Prostate gland (tissue), 2 donors: Measurements from ENCODE around the gene SLC22A17.

Source experiments
- CTCF ChIP-seq, 4 experiments: fragments of 200-600 bp in 2 of 4; fragments of 450-650 bp in 2 of 4; sonication (generic) in 2 of 4; IDR thresholded peaks; 1 replicate in 3 of 4; 2 replicates in 1 of 4; pipeline ENCODE4 v1.5.1; 2016 to 2019; ENCODE audit warnings: antibody characterized with exemption in 4 of 4, mild to moderate bottlenecking in 2 of 4, moderate library complexity in 2 of 4
- POLR2A ChIP-seq: fragments of 450-650 bp; IDR thresholded peaks from one replicate; pipeline ENCODE4 v1.6.1; 2016; ENCODE audit warnings: antibody characterized with exemption, mild to moderate bottlenecking

DNA sequence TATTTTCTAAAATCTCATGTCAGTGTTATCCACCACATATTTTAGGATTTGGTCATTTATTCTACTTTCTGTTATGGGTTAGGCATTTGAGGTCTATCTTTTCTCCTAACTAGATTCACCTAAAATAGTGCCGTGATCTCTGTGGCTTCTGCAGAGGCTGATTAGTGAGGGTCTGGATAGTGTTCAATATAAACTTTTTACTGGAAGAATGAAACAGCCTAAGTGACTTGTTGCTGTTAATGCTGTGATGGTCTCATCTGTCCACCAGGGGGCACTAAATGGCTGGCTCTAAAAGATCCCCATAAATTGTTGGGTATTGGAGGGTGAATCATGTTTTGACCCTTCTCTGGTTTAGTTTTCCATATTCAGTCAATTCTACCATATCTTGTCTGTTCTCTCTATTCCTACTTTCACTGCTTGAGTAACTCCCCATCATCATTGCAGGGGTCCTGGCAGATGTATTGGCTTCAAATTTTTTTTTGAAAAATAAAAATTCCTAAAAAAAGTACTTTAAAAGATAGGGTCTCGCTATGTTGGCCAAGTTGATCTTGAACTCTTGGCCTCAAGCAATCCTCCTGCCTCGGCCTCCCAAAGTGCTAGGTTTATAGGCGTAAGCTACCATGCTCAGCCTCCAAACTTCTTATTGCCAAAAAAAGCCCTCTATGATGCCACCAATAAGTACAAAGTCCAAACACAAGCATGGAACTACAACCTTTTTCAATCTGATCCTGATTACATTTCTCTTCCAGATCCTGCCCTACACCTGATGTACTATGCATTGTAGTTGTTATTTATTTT is 24.5 kb downstream of the SLC22A17 start:
- TF ChIP-seq CTCF (IDR thresholded peaks at IDR 0.05) (peak; percentile 87 to 98 (median 92)), POLR2A (no peak)
